Ishikawa (cell line): ENCODE measurements around the gene SLC37A1.

Source experiments
- CEBPB ChIP-seq: IDR thresholded peaks from 2 replicates; pipeline ENCODE4 v1.6.1; 2012
- CREB1 ChIP-seq: IDR thresholded peaks from 2 replicates; pipeline ENCODE4 v1.6.1; 2012; ENCODE audit warnings: low read depth
- EP300 ChIP-seq: IDR thresholded peaks from 2 replicates; pipeline ENCODE4 v1.6.1; 2012; ENCODE audit warnings: borderline replicate concordance
- FOXM1 ChIP-seq: IDR thresholded peaks from 2 replicates; pipeline ENCODE4 v1.6.1; 2012; ENCODE audit warnings: low read depth, borderline replicate concordance
- RAD21 ChIP-seq: IDR thresholded peaks from 2 replicates; pipeline ENCODE4 v1.6.1; 2012; ENCODE audit warnings: low read depth
- TAF1 ChIP-seq: IDR thresholded peaks from 2 replicates; pipeline ENCODE4 v1.6.1; 2012; ENCODE audit warnings: low read depth, mild to moderate bottlenecking
- TCF12 ChIP-seq: IDR thresholded peaks from 2 replicates; pipeline ENCODE4 v1.6.1; 2012; ENCODE audit warnings: low read depth
- TEAD4 ChIP-seq: IDR thresholded peaks from 2 replicates; pipeline ENCODE4 v1.6.1; 2012
- YY1 ChIP-seq: IDR thresholded peaks from 2 replicates; pipeline ENCODE4 v1.6.1; 2012; ENCODE audit warnings: low read depth
- ZBTB7A ChIP-seq: IDR thresholded peaks from 2 replicates; pipeline ENCODE4 v1.6.1; 2012; ENCODE audit warnings: low read depth
- TF ChIP-seq, protein P1 (sequence below): IDR thresholded peaks from 2 replicates; pipeline ENCODE4 v1.6.1; 2012
- TF ChIP-seq, protein P2 (sequence below): IDR thresholded peaks from 2 replicates; pipeline ENCODE4 v1.6.1; 2012; ENCODE audit warnings: low read depth, mild to moderate bottlenecking

GRCh38 chr21:42564561-42564971 lies 50.9 kb downstream of the SLC37A1 start:
- TF ChIP-seq CEBPB (no peak), EP300 (no peak), RAD21 (no peak), TCF12 (no peak), TAF1 (no peak), ZBTB7A (no peak), FOXM1 (no peak), TEAD4 (no peak), CREB1 (no peak), YY1 (no peak)
- TF ChIP-seq, protein P1, sequence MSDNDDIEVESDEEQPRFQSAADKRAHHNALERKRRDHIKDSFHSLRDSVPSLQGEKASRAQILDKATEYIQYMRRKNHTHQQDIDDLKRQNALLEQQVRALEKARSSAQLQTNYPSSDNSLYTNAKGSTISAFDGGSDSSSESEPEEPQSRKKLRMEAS: no peak
- TF ChIP-seq, protein P2, sequence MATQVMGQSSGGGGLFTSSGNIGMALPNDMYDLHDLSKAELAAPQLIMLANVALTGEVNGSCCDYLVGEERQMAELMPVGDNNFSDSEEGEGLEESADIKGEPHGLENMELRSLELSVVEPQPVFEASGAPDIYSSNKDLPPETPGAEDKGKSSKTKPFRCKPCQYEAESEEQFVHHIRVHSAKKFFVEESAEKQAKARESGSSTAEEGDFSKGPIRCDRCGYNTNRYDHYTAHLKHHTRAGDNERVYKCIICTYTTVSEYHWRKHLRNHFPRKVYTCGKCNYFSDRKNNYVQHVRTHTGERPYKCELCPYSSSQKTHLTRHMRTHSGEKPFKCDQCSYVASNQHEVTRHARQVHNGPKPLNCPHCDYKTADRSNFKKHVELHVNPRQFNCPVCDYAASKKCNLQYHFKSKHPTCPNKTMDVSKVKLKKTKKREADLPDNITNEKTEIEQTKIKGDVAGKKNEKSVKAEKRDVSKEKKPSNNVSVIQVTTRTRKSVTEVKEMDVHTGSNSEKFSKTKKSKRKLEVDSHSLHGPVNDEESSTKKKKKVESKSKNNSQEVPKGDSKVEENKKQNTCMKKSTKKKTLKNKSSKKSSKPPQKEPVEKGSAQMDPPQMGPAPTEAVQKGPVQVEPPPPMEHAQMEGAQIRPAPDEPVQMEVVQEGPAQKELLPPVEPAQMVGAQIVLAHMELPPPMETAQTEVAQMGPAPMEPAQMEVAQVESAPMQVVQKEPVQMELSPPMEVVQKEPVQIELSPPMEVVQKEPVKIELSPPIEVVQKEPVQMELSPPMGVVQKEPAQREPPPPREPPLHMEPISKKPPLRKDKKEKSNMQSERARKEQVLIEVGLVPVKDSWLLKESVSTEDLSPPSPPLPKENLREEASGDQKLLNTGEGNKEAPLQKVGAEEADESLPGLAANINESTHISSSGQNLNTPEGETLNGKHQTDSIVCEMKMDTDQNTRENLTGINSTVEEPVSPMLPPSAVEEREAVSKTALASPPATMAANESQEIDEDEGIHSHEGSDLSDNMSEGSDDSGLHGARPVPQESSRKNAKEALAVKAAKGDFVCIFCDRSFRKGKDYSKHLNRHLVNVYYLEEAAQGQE: no peak
